HFF-Myc (cell line): ENCODE results near the gene SPDL1.
A peak's percentile ranks its signal among the peaks of the same experiment; 100 is the strongest.

Experiments
- DNase-seq: peaks from one replicate; pipeline ENCODE4 v3.0.0-alpha.2; 2011; ENCODE audit warnings: low read depth; ENCODE audit errors: extremely low read depth
- H3K4me3 ChIP-seq: replicated peaks from 2 replicates; pipeline ENCODE4 v1.5.1; 2011; ENCODE audit warnings: low read depth, mild to moderate bottlenecking, control low read depth, low read length
- TF ChIP-seq, protein P1 (sequence below): IDR thresholded peaks from 2 replicates; pipeline ENCODE4 v1.5.1; 2012; ENCODE audit warnings: mild to moderate bottlenecking, low read depth, low read length, control low read depth; ENCODE audit errors: missing control alignments

Gene SPDL1

GRCh38 chr5:169583101-169583423 is 511 bp upstream of the SPDL1 start:
- peak overlapping the region; percentile 71 for H3K4me3 ChIP-seq
- TF ChIP-seq, protein P1, sequence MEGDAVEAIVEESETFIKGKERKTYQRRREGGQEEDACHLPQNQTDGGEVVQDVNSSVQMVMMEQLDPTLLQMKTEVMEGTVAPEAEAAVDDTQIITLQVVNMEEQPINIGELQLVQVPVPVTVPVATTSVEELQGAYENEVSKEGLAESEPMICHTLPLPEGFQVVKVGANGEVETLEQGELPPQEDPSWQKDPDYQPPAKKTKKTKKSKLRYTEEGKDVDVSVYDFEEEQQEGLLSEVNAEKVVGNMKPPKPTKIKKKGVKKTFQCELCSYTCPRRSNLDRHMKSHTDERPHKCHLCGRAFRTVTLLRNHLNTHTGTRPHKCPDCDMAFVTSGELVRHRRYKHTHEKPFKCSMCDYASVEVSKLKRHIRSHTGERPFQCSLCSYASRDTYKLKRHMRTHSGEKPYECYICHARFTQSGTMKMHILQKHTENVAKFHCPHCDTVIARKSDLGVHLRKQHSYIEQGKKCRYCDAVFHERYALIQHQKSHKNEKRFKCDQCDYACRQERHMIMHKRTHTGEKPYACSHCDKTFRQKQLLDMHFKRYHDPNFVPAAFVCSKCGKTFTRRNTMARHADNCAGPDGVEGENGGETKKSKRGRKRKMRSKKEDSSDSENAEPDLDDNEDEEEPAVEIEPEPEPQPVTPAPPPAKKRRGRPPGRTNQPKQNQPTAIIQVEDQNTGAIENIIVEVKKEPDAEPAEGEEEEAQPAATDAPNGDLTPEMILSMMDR, result no peak
- no peak for DNase-seq

GRCh38 chr5:169584998-169585451 is 1.5 kb downstream of the SPDL1 start:
- H3K4me3 ChIP-seq, result peak overlapping the region; percentile 71
- TF ChIP-seq, protein P1, result no peak
- DNase-seq, result no peak

GRCh38 chr5:169590602-169591001 is 7.0 kb downstream of the SPDL1 start:
- H3K4me3 ChIP-seq, result no peak overlapping the region
- TF ChIP-seq, protein P1, result no peak
- DNase-seq, result no peak

- no peak overlapping the region for H3K4me3 ChIP-seq
- no peak for DNase-seq
- TF ChIP-seq, protein P1, result no peak
Observed at GRCh38 chr5:169591636-169592035, 8.1 kb downstream of the SPDL1 start.

GRCh38 chr5:169592937-169593650 is 9.5 kb downstream of the SPDL1 start:
- DNase-seq, result no peak
- TF ChIP-seq, protein P1, result no peak
- no peak overlapping the region for H3K4me3 ChIP-seq

- no peak overlapping the region for H3K4me3 ChIP-seq
- TF ChIP-seq, protein P1, result no peak
- DNase-seq, result no peak
Observed at GRCh38 chr5:169595172-169595820, 11.7 kb downstream of the SPDL1 start.

GRCh38 chr5:169599451-169599850 is 15.9 kb downstream of the SPDL1 start:
- H3K4me3 ChIP-seq, result no peak overlapping the region
- DNase-seq, result no peak
- TF ChIP-seq, protein P1, result no peak
